ENCODE results near the gene ACSS3.

Gene ACSS3

GRCh38 chr12:81253360-81253759, 175.5 kb downstream of the ACSS3 start:
- no peak for DNase-seq (ENCODE audit: low read depth in 2 of 2)
- no peak overlapping the region for H3K4me3 ChIP-seq (replicated peaks in 1 of 2; ENCODE audit: low read depth in 2 of 2, low read length in 2 of 2)
- TF ChIP-seq CTCF (IDR thresholded peaks at IDR 0.05; ENCODE audit: low read depth, low read length), result no peak

GRCh38 chr12:81255456-81255855, 177.6 kb downstream of the ACSS3 start:
- TF ChIP-seq CTCF (IDR thresholded peaks at IDR 0.05; ENCODE audit: low read depth, low read length), result no peak
- H3K4me3 ChIP-seq (replicated peaks in 1 of 2; ENCODE audit: low read depth in 2 of 2, low read length in 2 of 2), result no peak overlapping the region
- no peak for DNase-seq (ENCODE audit: low read depth in 2 of 2)

- no peak for DNase-seq (ENCODE audit: low read depth in 2 of 2)
- no peak overlapping the region for H3K4me3 ChIP-seq (replicated peaks in 1 of 2; ENCODE audit: low read depth in 2 of 2, low read length in 2 of 2)
- no peak for TF ChIP-seq CTCF (IDR thresholded peaks at IDR 0.05; ENCODE audit: low read depth, low read length)
These were observed 178.1 kb downstream of the ACSS3 start for GRCh38 chr12:81255947-81256346.

DNA sequence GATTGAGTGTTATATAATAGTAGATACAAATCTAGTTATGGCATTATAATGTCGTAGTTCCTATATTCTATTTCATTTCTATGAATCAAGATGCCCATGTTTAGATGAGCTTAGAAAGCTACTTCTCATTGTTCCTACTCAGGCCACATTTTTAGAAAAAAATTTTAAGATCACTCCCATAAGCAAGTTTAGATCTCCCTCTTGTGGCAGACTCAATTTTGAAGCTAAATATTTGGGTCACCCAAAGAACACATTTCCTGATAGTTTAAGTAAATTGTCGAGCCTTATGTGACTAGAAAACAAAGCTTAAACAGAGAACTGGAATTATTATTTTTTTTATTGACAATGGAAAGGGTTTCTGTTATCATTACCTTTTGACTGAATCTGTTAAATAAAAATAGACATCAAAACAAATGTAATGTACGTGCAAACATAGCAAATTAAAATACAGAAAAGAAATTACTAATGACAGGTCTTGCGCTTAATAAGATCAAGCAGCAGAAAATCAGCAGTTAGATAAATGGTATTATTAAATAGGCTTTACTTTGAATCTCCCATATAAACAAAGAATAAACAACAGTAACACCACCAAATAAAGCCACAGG, 180.2 kb downstream of the ACSS3 start:
- peak; percentile 55 for TF ChIP-seq CTCF (IDR thresholded peaks at IDR 0.05; ENCODE audit: low read depth, low read length)
- peak; percentile 71 to 73 for DNase-seq (ENCODE audit: low read depth in 2 of 2)
- no peak overlapping the region for H3K4me3 ChIP-seq (replicated peaks in 1 of 2; ENCODE audit: low read depth in 2 of 2, low read length in 2 of 2)

DNA sequence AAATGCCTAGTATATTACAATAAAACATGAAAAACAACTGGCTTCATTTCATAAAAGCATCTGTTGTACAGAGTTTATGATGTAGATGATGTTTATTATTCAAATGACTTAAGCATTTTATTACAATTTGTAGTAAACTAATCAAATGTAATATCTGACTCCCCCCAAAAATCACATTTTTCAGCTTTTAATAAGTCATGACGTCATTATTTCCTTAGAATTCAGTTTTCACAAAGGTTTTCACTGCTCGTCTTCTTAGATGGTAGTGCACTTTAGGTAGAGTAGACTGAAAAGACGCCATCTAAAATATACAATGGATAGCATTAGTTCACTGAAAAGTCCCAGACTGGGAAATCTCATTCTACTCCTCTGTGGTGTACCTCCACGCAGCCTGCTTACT, 181.5 kb downstream of the ACSS3 start:
- no peak overlapping the region for H3K4me3 ChIP-seq (replicated peaks in 1 of 2; ENCODE audit: low read depth in 2 of 2, low read length in 2 of 2)
- TF ChIP-seq CTCF (IDR thresholded peaks at IDR 0.05; ENCODE audit: low read depth, low read length), result no peak
- DNase-seq (ENCODE audit: low read depth in 2 of 2), result no peak

DNA sequence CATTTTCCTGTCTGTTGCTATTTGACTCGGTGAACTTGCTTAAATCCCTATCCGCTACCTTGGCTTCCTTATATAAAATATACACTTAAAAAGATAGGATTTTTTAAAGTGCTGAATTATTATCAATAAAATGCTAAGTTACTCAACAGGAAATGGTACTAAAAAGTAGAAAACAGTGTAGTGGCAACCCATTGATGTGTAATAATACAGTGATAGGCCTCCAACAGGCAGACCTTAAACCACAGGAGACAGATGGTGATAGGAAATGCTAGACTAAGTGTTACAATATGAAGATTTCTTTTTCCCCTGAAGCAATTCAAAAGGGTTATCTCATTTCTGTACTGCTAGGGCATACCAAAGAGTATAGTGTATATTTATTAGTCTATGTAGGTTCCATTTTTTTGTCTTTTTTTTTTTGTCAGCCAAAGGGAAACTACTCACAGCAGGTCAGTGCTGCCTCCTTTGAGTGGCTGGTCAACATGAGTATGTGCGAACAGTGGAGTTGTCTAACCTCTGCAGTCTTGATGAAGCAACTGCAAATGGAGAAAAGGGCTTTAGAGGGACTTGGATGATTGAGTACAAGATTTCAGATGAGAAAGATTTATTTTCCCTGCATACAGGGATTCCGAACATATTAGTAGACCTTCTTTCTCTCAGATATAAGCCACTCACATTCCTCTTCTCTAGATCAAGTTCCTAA, 183.8 kb downstream of the ACSS3 start:
- H3K4me3 ChIP-seq (replicated peaks in 1 of 2; ENCODE audit: low read depth in 2 of 2, low read length in 2 of 2), result no peak overlapping the region
- no peak for TF ChIP-seq CTCF (IDR thresholded peaks at IDR 0.05; ENCODE audit: low read depth, low read length)
- DNase-seq (ENCODE audit: low read depth in 2 of 2), result no peak
